ENCODE results near the gene ATXN1. TPM values are rescaled to one million over a fixed set of nuclear protein-coding genes. Genes with fewer than 3 reads are reported as not detected.

ATXN1 gene
- total RNA-seq, result 21.0 and 28.7 TPM in 2 replicates

DNA sequence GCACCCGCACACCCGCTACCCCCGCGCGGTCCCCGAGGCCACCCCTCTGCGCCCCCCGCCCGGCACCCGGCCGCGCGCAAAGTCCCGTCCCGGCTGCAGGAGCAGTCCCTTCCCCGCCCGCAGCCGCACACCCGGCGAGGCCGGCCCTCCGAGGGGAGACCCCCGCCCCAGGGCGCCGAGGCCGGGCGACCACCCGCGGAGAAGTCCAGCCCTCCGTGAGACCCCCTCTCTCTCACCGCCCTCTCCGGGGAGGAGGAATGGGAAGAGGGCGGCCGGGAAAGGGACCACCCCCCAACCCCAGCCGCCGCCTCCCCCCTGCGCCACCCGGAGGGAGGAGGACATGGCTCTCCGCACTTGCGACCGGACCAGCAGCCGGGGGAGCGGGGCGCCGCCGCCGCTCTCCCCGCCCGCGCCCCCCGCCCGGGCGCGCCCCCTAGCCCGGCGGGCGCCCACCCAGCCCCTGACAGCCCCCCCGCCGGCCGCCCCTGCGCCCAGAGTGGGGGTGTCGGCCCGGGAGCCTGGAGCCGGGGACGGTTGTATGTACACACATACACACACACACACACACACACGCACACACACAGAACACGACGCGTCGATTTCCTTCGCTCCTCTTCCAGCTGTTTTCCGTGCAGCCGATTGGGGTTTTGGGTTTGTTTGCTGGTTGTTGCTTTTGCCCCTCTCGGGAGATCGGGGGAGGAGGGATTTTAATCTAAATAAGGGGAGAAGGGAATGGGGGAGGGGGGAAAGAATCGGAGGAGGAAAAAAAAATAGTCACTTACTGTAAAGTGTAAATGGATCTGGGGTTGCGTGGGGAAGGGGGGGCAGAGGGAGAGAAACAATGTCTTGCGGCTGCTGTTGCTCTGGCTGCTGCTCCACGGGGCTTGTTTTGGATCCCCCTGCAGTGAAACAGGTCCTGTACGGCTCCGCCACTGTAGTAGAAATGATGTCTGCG, at the start of gene ATXN1:
TSS of gene ATXN1 (minus strand) at position 945 of the 955 bp plus-strand sequence.

